GM10266 (cell line): ENCODE data around the gene IGFBP7.
"Not testable (repeated sequence)": the region's sequence is repeated elsewhere in the genome, so short reads cannot be mapped to it uniquely, and the experiment has no call there.

ENCODE experiments used
- DNase-seq: peaks from one replicate; pipeline ENCODE4 v3.0.0; 2012; ENCODE audit errors: extremely low spot score
- CTCF ChIP-seq: IDR thresholded peaks from 2 replicates; pipeline ENCODE4 v1.5.1; 2012; ENCODE audit warnings: mild to moderate bottlenecking, low read depth; ENCODE audit not compliant: control insufficient read depth, insufficient read depth; ENCODE audit errors: missing control alignments

IGFBP7 gene

DNA sequence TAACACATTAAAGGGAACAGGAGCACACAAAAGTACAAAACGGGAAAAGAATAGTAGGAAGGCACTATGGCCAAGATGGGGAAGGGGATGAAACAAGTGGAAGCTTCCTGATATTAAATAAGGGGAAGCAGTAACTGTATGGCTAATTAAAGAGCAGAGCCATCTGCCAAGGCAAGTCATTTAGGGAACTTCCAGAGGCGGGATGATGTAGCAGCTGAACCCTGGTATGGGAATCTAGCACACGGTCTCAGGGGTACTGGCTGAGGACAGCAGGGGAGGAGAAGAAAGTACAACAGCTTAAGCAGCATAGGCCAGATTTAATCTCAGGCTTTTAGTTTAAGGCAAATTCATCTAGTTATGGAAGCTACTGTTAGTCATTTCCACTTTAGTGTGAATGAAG, 59.1 kb downstream of the IGFBP7 start:
- no peak for TF ChIP-seq CTCF
- no peak for DNase-seq

DNA sequence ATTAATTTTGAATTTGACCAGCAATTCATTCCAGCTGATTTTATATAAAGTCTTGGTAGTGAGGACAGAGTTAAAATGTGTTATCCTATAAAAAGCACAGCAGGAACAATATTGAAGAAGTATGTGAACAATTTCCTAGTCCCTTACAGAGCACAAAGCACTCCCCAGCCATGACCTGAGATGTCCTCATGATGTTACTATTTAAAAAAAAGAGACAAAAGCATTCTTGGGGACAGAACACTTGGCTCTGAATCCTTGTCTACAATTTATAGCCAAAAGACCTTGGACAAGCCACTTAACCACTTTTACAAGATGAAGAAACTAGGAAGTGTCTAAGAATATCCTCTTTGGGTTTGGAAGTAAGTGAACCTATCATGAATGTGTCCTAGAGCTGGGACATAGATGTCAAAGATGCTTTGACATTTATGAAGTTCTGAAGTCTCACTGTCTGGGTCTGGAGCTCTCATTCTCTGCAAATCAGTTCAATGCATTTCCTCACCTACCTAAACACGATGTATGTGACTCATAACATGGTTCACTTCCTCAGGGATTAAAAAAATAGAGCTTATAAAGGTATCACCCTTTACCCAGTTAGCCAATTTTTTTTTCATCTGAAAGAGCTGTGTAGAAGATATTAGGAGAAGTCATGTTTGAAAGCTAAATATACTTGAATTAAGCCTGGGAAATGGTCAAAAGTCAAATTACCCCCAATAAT, 61.4 kb downstream of the IGFBP7 start:
- TF ChIP-seq CTCF = no peak
- no peak for DNase-seq

- DNase-seq = not testable (repeated sequence)
Observed at GRCh38 chr4:57047046-57047445, 63.1 kb downstream of the IGFBP7 start.

- DNase-seq = no peak
- TF ChIP-seq CTCF = no peak
Observed at GRCh38 chr4:57044996-57045395, 65.2 kb downstream of the IGFBP7 start.

GRCh38 chr4:57044279-57044678, 65.9 kb downstream of the IGFBP7 start:
- no peak for DNase-seq
- no peak for TF ChIP-seq CTCF

GRCh38 chr4:57043347-57044251, 66.6 kb downstream of the IGFBP7 start:
- TF ChIP-seq CTCF = no peak
- DNase-seq = no peak

DNA sequence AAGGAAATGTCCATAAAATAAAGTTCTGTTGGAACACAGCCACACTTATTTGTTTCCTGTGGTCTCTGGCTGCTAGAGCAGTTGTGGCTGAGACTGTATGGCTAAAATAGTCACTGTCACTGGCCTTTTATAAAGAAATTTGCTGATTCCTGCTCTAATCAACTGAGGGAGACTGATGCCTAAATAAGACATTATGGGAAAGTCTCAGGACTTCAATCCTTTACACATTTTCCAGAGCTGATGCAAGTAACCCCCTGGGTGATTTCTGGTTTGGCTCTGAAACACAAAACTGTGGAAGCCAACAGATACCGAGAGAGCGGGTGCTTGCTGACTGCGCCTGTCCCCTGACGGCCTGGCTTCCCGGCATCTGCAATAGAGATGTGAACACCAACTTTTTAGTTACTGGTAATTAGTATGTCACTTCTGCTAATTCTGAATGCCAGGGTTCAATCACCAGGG, 67.4 kb downstream of the IGFBP7 start:
- no peak for TF ChIP-seq CTCF
- DNase-seq = no peak
